ENCODE results near the gene GLTP. TPM values are rescaled to one million over a fixed set of nuclear protein-coding genes. Genes with fewer than 3 reads are reported as not detected.

Gene GLTP
- total and polyA plus RNA-seq, 2 of the 13 experiments (the other 11 are each of a cell fraction or from before 2014, with no cell fraction given): 10.7 to 12.9 TPM

DNA sequence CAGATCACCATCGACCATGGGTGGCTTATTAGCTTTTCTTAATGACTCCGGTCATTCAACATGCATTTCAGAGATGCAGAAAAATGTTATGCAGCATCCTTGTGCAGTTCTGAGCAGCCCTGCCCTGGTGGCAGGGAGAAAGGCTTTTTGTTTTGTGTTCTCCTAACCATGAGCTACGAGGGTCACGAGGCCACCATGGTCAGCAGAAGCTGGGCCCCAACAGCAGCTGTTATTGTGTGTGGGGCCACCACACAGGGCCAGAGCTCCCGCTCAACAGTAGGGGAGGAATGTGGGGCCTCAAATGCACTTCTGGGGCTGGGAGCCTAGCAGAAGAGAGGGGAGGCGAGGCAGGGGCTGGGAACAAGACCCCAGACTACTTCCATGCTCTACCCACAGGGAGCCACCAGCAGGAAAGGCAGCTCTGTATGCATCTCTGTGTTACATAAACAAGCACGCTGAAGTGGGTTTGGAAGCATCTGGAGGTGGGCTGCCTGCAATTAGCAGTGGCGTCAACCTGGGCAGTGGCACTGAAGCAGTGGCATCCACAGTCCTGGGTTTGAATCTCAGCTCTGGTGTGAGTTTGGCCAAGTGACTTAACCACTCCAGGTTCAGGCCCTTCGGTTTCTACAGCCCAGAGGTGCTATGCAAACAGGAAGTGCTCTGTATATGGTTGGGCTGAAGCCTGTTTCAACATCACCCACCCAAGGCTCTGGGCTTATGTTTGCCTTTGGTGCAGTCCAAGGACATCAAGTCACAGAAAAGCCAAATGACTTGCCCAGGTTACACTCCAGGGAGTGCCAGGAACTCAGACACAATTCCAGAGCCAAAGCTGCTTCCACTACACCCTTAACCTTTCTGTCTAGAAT is 16.3 kb downstream of the GLTP start (continued):
- no peak for TF ChIP-seq SRSF9 (IDR thresholded peaks at IDR 0.05; ENCODE audit: borderline replicate concordance, insufficient read depth, low read depth, low read length, poor library complexity, severe bottlenecking)
- TF ChIP-seq, protein P1, sequence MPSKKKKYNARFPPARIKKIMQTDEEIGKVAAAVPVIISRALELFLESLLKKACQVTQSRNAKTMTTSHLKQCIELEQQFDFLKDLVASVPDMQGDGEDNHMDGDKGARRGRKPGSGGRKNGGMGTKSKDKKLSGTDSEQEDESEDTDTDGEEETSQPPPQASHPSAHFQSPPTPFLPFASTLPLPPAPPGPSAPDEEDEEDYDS (CRISPR knock-in tag; IDR thresholded peaks at IDR 0.05): peak; percentile 69
- TF ChIP-seq YEATS2 (CRISPR knock-in tag; IDR thresholded peaks at IDR 0.05; ENCODE audit: borderline replicate concordance): peak; percentile 42; the same call in 1 of the 2 replicates
- peak; percentile 98 for TF ChIP-seq ZNF331 (CRISPR knock-in tag; IDR thresholded peaks at IDR 0.05)
- TF ChIP-seq, protein P2, sequence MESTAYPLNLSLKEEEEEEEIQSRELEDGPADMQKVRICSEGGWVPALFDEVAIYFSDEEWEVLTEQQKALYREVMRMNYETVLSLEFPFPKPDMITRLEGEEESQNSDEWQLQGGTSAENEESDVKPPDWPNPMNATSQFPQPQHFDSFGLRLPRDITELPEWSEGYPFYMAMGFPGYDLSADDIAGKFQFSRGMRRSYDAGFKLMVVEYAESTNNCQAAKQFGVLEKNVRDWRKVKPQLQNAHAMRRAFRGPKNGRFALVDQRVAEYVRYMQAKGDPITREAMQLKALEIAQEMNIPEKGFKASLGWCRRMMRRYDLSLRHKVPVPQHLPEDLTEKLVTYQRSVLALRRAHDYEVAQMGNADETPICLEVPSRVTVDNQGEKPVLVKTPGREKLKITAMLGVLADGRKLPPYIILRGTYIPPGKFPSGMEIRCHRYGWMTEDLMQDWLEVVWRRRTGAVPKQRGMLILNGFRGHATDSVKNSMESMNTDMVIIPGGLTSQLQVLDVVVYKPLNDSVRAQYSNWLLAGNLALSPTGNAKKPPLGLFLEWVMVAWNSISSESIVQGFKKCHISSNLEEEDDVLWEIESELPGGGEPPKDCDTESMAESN (CRISPR knock-in tag; conservative IDR thresholded peaks at IDR 0.05): peak; percentile 71; the same call in 1 of the 2 replicates
- TF ChIP-seq, protein P3, sequence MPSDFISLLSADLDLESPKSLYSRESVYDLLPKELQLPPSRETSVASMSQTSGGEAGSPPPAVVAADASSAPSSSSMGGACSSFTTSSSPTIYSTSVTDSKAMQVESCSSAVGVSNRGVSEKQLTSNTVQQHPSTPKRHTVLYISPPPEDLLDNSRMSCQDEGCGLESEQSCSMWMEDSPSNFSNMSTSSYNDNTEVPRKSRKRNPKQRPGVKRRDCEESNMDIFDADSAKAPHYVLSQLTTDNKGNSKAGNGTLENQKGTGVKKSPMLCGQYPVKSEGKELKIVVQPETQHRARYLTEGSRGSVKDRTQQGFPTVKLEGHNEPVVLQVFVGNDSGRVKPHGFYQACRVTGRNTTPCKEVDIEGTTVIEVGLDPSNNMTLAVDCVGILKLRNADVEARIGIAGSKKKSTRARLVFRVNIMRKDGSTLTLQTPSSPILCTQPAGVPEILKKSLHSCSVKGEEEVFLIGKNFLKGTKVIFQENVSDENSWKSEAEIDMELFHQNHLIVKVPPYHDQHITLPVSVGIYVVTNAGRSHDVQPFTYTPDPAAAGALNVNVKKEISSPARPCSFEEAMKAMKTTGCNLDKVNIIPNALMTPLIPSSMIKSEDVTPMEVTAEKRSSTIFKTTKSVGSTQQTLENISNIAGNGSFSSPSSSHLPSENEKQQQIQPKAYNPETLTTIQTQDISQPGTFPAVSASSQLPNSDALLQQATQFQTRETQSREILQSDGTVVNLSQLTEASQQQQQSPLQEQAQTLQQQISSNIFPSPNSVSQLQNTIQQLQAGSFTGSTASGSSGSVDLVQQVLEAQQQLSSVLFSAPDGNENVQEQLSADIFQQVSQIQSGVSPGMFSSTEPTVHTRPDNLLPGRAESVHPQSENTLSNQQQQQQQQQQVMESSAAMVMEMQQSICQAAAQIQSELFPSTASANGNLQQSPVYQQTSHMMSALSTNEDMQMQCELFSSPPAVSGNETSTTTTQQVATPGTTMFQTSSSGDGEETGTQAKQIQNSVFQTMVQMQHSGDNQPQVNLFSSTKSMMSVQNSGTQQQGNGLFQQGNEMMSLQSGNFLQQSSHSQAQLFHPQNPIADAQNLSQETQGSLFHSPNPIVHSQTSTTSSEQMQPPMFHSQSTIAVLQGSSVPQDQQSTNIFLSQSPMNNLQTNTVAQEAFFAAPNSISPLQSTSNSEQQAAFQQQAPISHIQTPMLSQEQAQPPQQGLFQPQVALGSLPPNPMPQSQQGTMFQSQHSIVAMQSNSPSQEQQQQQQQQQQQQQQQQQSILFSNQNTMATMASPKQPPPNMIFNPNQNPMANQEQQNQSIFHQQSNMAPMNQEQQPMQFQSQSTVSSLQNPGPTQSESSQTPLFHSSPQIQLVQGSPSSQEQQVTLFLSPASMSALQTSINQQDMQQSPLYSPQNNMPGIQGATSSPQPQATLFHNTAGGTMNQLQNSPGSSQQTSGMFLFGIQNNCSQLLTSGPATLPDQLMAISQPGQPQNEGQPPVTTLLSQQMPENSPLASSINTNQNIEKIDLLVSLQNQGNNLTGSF (CRISPR knock-in tag; IDR thresholded peaks at IDR 0.05): no peak
- TF ChIP-seq NCOA2 (CRISPR knock-in tag; IDR thresholded peaks at IDR 0.05): peak; percentile 89
- TF ChIP-seq, protein P4, sequence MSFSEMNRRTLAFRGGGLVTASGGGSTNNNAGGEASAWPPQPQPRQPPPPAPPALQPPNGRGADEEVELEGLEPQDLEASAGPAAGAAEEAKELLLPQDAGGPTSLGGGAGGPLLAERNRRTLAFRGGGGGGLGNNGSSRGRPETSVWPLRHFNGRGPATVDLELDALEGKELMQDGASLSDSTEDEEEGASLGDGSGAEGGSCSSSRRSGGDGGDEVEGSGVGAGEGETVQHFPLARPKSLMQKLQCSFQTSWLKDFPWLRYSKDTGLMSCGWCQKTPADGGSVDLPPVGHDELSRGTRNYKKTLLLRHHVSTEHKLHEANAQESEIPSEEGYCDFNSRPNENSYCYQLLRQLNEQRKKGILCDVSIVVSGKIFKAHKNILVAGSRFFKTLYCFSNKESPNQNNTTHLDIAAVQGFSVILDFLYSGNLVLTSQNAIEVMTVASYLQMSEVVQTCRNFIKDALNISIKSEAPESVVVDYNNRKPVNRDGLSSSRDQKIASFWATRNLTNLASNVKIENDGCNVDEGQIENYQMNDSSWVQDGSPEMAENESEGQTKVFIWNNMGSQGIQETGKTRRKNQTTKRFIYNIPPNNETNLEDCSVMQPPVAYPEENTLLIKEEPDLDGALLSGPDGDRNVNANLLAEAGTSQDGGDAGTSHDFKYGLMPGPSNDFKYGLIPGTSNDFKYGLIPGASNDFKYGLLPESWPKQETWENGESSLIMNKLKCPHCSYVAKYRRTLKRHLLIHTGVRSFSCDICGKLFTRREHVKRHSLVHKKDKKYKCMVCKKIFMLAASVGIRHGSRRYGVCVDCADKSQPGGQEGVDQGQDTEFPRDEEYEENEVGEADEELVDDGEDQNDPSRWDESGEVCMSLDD (CRISPR knock-in tag; IDR thresholded peaks at IDR 0.05; ENCODE audit: borderline replicate concordance): no peak; the same call in 1 of the 2 replicates
- no peak for TF ChIP-seq ZNF138 (CRISPR knock-in tag; IDR thresholded peaks at IDR 0.05; ENCODE audit: low read depth)
- TF ChIP-seq AHR (CRISPR knock-in tag; IDR thresholded peaks at IDR 0.05): no peak
- TF ChIP-seq ZNF557 (CRISPR knock-in tag; IDR thresholded peaks at IDR 0.05): no peak
- TF ChIP-seq HNF4A (CRISPR knock-in tag; IDR thresholded peaks at IDR 0.05): peak; percentile 85
- TF ChIP-seq, protein P5, sequence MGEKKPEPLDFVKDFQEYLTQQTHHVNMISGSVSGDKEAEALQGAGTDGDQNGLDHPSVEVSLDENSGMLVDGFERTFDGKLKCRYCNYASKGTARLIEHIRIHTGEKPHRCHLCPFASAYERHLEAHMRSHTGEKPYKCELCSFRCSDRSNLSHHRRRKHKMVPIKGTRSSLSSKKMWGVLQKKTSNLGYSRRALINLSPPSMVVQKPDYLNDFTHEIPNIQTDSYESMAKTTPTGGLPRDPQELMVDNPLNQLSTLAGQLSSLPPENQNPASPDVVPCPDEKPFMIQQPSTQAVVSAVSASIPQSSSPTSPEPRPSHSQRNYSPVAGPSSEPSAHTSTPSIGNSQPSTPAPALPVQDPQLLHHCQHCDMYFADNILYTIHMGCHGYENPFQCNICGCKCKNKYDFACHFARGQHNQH (CRISPR knock-in tag; IDR thresholded peaks at IDR 0.05): peak; percentile 77; the same call in 1 of the 2 replicates
- peak; percentile 26; the same call in 1 of the 2 replicates for TF ChIP-seq ZFP1 (CRISPR knock-in tag; IDR thresholded peaks at IDR 0.05)
- peak; percentile 63; the same call in 1 of the 2 replicates for TF ChIP-seq ZNF263 (CRISPR knock-in tag; IDR thresholded peaks at IDR 0.05)
- TF ChIP-seq GPN1 (CRISPR knock-in tag; IDR thresholded peaks at IDR 0.05; ENCODE audit: borderline replicate concordance): no peak
- peak; percentile 96 for TF ChIP-seq DPF2 (CRISPR knock-in tag; IDR thresholded peaks at IDR 0.05; ENCODE audit: borderline replicate concordance, low read depth)
